Measurements from ENCODE around the gene WDR20. TPM values are rescaled to one million over a fixed set of nuclear protein-coding genes. Genes with fewer than 3 reads are reported as not detected.
A peak's percentile ranks its signal among the peaks of the same experiment; 100 is the strongest.

The WDR20 gene
- total RNA-seq, 2 donors from 2014 or later, result 34.1 to 35.5 TPM

DNA sequence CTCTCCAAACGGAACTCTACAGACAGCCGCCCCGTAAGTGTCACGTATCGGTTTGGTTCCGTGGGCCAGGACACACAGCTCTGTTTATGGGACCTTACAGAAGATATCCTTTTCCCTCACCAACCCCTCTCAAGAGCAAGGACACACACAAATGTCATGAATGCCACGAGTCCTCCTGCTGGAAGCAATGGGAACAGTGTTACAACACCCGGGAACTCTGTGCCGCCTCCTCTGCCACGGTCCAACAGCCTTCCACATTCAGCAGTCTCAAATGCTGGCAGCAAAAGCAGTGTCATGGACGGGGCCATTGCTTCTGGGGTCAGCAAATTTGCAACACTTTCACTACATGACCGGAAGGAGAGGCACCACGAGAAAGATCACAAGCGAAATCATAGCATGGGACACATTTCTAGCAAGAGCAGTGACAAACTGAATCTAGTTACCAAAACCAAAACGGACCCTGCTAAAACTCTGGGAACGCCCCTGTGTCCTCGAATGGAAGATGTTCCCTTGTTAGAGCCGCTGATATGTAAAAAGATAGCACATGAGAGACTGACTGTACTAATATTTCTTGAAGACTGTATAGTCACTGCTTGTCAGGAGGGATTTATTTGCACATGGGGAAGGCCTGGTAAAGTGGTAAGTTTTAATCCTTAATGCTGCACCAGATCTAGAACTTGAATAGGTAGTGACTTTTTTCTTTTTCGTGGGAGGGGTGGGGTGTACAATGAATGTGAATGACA lies 69.7 kb downstream of the WDR20 start:
- no peak for DNase-seq
- ATAC-seq, result peak; percentile 34
- intact Hi-C loops (cut with DNase I, micrococcal nuclease), result no loop called here

DNA sequence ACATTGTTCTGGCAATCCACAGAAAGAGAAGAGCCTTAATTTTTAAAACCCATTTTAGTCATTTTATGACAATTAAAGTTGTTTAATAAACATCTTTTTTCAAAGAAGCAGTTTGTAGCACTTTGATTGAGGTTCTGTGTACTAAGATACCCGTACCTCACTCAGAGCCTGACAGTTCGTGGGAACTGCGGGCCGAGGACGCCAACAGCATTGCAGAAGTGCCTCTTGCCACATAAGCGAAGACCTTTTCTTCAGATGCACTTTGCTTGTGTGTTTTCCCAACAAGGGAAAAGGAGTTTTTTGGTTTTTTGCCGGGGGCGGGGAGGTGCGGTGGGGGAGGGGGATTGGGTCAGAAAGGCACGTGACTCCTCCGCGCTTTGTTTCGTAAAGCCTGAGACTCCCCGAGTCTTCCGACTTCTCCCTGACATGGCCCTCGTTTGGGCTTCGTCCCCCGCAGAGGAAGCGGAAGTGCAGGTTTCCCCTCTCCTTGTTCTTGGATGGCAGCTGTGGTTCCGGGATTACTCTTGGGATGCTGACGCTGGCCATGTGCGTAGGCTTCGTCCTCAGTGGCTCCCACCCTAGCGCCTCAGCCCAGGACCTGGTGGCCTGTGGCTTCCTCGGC lies 70.8 kb downstream of the WDR20 start:
- intact Hi-C loops (cut with DNase I, micrococcal nuclease), result no loop called here
- DNase-seq, result no peak
- ATAC-seq, result no peak

DNA sequence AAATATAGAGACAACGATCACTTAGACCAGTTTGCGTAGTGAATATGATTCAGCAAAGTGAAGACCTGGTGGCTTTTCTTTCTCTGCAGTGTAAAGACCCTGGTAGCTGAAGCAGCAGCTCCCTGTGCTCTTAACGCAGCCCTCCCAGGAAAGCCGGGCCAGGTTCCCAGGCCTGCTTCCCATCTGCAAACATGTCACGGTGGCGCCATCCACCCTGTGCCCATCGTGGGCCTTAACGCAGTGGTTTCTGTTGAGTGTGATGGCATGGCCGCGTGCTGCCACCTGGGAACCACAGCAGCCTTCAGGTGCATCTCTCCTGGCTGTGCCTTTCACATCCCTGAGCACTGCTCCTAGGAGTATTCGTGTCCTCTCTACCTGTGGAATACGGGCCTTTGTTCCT lies 71.5 kb downstream of the WDR20 start:
- DNase-seq, result no peak
- intact Hi-C loops (cut with DNase I, micrococcal nuclease), result no loop called here
- ATAC-seq, result no peak

DNA sequence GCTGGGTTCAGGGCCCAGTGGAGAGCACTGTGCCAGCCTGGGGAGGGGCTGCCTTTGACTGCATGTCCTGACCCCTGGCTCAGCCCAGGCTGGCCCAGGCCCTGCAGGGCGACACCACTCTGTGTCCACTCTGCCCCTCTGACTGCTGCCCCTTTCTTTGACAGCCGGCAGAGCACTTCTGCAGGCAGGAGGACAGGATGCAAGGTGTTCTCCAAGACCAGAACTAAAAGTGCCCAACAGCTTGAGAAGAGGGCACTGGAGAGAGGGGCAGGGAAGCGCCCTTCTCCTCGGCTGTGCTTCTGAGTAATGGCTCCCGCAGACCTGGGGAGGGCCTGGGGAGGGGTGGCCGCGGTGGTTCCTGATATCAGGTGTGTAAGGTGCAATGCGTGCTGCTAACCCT lies 72.7 kb downstream of the WDR20 start:
- DNase-seq (no peak), ATAC-seq (no peak)
- intact Hi-C loops (cut with DNase I, micrococcal nuclease), result no loop called here

DNA sequence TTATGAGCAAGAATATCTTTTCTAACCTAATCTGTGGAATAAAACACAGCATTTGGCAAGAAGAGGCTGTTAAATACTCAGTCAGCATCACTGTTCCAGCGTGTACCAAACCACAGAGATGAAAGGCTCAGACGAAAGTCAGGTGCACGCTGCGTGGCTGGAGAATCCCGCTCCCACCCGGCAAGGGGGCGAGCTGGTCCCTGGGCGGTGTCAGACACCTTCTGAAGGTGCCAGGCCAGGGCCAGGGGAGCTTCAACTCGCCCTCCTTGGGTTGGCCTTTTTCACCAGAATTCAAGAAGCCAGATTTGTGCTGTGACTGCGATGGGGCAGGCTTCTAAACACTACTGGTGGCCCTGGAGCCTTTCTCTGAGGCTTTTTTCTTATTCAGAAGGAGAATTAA lies 73.1 kb downstream of the WDR20 start:
- no peak for DNase-seq
- intact Hi-C loops (cut with DNase I, micrococcal nuclease), result no loop called here
- ATAC-seq, result no peak

DNA sequence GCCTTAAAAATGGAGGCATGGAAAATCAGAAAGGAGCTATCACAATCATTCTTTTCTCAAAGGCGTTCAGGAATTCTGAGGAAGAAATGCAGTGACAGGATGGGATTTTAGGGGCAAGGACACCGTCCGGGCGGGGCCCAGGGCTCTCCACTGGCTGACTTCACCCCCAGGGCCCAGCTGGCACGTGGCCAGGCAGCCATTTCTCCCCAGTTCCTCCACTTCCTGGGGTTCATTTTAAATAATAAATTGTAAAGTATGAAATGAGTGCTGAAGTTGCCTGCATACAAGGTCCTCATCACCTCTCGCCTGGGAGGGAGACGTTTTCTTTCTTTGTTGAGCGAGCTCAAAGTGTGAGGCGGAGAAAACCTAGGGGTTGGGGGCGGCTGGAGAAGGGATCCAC lies 73.8 kb downstream of the WDR20 start:
- intact Hi-C loops (cut with DNase I, micrococcal nuclease), result no loop called here
- no peak for ATAC-seq
- DNase-seq, result no peak

DNA sequence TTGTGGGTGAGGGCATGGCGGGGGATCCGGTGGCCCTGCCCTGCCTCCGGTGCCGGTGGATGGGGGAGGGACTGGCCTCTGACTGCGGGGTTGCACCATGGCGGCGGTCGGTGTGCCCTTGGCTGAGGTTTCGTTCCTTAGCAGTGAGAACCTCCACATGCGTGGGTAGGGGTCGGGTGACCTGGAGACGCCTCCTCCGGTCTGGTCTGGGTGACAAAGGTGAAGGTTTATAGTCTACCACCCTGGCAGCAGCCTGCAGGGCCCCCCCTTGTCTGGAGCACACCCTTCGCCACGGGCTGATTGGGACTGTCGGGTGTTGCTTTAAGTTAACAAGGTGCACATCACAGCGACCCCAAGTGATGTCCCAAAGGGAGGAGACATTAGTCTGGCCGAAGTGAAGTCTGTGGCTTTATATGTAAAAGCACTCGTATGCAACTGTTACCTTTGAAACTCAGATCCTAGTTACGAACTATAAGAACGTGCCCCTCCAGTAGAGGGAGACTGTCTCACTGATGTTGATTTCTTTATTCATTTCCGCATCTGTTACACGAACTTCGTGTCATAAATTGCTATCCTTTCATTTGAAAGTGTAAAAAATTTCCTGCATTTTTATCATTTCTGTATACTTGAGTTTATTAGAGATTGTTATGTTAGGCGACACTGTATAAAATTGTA lies 74.4 kb downstream of the WDR20 start:
- intact Hi-C loops (cut with DNase I, micrococcal nuclease), result no loop called here
- DNase-seq (no peak), ATAC-seq (no peak)

DNA sequence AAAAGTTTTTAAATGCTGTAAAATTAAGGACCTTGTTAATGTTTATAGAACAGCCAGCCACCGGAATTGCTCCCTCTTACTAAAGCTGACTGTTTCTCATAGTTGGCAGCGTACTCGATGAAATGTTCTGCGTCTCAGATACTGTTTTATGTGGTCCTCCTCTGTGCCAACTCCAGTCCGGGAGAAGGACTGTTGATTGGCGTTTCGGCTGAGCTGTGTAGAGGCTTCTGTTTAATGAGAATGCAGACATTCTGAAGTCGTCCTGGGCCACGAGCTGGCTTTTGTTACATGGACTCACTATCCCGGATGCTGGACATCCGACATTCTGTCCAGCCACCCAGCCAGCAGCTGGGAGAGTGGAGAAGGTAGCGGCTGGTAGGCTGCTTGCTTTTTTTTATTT lies 75.4 kb downstream of the WDR20 start:
- ATAC-seq (no peak), DNase-seq (no peak)
- intact Hi-C loops (cut with DNase I, micrococcal nuclease), result no loop called here

DNA sequence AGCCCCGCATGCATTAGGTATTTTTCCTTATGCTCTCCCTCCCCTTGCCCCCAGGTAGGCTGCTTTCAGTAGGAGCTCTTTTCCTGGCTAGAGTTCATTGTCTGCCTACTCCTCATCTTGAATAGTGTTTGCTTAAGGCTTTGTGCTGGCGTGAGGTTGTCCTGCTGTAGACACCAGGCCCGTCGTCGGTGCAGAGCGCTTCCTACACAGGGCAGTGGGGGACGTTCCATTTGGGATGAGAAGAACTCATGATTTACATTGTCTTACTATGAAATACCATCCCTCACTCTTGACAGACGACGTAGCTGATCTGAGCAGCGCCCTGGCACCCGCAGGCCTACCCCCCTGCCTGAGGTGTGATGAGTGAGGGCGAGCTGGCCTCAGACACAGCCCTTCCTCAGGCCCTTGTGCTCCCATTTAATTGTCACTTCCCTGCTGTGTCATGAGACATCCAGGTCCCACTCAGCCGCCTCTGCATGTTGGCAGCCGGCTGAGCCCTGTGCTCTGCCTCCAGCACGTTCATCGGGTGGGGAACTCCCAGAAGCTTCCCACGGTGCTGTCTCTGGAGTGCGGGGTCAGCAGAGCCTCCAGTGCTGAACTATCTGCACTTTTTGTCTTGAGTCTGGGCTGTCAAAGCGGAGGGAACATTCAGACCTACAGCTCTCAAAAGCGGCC lies 76.0 kb downstream of the WDR20 start:
- intact Hi-C loops (cut with DNase I, micrococcal nuclease), result no loop called here
- no peak for DNase-seq
- no peak for ATAC-seq

DNA sequence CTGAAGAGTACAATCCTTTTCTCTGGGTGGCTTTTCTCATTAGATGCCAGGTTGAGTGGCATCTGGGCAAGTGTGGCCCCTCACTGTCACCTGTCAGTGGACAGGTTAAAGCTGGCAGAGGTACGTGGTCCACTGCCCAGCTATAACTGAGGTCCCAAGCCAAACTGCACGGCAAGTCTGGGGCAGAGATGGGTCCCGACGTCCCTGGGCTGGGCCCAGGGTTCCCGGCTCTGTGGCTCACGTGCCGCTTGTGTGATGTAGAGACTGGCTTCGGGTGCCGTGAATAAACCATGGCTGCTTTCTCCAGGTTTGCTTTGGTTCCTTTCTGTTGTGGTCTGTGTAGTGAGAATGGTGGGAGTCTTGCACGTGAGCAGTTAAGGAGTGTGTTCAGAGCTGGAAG lies 77.7 kb downstream of the WDR20 start:
- no peak for ATAC-seq
- intact Hi-C loops (cut with DNase I, micrococcal nuclease), result no loop called here
- DNase-seq, result no peak

DNA sequence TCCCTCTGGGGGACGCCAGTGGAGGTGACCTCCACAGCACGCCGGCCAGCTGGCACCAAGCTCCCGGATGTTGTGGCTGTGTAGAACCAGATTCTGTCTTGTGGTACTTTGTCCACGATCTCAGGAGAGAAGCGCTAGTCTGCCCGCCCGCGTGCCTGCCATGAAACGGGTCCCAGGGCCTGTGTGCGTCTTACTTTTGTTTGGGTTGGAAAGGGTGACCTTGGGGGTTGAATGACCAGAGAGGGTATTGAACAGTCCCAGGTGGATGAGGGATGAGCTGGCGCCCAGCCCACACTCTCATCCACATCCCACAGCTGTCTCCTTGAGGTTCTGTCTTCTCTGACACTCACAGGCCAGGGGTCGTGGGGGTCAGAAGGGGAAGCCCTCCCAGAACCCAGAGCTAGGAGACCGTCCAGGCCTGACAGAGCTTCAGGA lies 78.3 kb downstream of the WDR20 start:
- no peak for ATAC-seq
- intact Hi-C loops (cut with DNase I, micrococcal nuclease), result no loop called here
- DNase-seq, result no peak

DNA sequence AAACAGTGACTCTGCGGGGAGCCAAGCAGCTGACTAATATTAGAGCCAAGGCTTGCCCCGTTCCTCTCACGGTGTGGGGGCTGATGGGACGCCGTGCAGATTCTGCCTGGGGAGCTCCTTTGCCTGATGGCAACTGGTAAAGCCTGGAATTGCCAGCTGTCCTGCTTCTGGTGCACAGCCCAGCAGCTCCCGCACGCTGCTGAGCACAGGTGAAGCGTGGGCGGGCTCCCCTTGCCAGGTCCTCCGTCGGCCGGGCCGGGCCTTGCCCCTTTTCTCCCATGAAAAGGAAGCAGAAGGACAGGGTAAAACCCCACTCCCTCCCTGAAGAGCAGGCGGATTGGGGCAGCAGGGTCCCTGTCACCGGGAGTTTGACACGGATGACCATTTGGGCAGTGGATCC lies 79.0 kb downstream of the WDR20 start:
- ATAC-seq, result no peak
- intact Hi-C loops (cut with DNase I, micrococcal nuclease), result no loop called here
- DNase-seq, result no peak

DNA sequence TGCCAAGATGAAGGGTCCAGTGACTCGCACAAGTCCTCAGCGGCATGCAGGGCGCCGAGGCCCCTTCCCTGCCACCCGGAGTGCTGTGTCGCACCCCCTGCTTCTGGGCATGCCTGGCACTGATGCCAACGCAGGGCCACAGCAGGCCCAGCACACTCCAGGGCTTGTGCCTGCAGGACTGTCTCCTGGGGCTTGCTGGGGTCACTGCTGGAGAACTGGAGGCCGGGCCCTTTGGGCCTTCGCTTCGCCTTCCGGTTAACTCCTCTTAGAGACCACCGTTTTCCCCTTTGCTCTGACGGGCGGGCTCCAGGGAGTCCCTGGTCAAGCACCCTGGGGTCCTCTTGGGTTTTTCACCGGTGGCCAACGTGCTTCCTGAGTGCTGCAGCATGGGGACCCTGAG lies 79.6 kb downstream of the WDR20 start:
- intact Hi-C loops (cut with DNase I, micrococcal nuclease), result no loop called here
- ATAC-seq, result no peak
- DNase-seq, result no peak

DNA sequence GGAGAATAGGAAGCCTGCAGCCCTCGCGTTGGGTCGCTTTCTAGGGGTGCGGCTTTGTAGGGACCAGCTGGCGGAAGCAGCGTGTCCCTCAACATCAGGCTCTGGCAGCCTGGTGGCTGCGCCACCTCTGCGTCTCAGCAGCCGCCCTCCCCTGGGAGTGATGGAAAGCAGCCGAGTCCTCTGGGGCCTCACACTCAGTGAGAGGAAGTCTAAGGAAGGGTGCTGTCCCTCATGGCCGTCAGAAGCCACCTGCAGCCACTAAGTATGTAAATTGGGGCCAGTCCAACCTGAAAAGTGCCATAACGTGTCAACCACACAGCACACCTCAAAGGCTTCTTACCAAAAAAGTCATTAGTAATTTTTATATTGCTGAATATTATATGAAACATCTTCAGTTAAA lies 80.3 kb downstream of the WDR20 start:
- ATAC-seq, result no peak
- intact Hi-C loops (cut with DNase I, micrococcal nuclease), result no loop called here
- no peak for DNase-seq

DNA sequence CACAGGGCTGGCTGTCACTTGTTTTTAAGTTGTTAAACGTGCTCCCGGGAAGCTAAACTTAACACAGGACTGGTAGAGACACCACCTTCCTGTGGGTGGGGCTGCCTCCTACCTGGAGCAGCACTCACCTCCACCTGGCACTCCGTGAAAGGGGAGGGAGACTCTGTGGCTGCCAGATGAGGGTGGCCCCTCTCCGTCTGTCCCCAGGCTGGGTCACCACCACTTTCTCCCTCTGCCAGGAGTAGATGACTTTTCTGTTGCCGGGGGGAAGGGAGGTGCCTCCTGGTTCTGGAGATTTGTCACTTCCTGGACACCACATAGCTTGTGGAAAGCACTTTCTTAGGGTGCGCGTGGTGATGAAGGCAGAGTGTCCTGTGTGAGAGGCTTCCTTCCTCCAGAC lies 81.3 kb downstream of the WDR20 start:
- intact Hi-C loops (cut with DNase I, micrococcal nuclease), result no loop called here
- ATAC-seq (peak; percentile 51), DNase-seq (no peak)

DNA sequence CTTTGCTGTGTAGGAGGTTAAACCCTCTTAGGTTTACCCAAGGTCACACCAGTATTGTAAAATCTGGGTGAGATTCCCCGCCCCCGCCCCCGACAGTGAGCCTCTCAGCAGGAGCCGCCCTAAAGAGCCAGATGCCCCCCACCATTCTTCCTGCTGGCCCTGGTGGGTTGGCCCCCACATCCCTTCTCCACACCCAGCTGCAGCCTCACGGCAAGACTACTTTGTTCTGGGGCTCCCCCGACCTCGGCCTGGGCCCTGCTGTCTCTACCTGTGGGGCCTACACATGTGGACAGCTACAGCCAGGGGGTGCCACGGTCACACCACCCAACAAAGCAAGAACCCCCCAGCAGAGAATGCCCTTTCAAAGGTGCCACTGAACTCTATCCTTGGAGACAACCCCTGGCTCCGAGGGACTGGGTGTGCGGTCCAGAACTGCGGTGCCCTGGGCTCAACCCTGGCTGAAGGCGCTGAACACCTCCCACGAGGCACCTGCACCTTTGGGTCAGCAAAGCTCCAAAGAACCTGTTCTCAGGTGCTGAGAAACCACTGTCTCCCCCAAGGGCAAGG lies 82.4 kb downstream of the WDR20 start:
- intact Hi-C loops (cut with DNase I, micrococcal nuclease), result no loop called here
- ATAC-seq (no peak), DNase-seq (no peak)

DNA sequence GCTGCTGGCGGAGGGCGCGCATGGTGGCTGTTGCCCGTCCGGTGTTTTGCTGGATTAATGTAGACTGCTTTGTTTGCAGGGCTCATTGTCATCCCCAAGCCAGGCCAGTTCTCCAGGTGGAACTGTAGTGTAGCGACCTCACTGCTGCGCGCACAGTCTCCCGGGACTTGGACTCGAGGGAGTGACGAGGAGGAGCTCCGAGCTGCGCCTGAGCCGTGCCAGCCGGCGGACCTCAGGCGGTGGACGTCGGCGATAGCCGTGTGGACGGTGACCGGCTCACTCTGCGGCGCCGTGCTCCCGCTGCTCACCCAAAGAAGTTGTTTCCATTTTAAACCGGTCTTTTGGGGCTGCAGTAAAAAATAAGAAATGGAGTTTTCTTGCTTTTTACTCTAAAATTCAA lies 83.1 kb downstream of the WDR20 start:
- ATAC-seq (no peak), DNase-seq (no peak)
- intact Hi-C loops (cut with DNase I, micrococcal nuclease), result no loop called here

DNA sequence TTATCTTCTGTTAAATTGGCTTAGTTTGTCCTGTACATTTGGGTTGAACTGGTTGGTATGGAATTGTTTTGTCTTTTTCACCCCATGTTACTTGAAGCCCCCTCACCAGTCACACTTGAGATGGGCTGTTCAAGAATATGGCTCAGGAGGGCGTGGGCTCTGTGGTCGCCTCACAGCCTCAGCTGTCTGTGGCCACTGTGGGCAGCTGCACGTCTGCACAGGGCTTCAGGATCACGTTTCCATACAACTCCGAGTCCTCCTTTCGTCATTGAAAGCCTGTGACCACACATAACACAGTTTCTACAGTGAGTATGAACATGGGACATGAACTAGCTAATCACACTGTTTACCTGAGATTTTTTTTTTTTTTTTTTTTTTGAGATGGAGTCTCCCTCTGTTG lies 84.0 kb downstream of the WDR20 start:
- intact Hi-C loops (cut with DNase I, micrococcal nuclease), result no loop called here
- DNase-seq (no peak), ATAC-seq (no peak)

DNA sequence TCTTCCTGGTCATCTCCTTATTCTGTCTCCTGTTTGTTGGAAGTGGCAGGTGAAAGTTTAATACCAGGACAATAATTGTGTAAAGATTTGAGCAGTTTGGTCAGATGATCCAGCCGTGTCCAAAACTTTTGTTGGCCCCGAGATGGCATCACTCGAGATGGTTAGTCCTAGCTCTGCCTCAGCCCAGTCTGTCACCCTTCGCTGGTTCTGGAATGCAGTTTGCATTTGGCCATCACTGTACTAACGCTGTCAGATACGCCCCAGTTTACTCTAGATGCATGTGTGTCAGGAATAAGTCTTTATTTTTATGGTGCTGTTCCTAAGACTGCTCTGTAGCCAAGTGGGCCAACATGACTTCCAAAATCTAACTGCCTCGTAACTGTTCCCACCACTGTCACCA lies 85.7 kb downstream of the WDR20 start:
- DNase-seq (no peak), ATAC-seq (no peak)
- intact Hi-C loops (cut with DNase I, micrococcal nuclease), result no loop called here

DNA sequence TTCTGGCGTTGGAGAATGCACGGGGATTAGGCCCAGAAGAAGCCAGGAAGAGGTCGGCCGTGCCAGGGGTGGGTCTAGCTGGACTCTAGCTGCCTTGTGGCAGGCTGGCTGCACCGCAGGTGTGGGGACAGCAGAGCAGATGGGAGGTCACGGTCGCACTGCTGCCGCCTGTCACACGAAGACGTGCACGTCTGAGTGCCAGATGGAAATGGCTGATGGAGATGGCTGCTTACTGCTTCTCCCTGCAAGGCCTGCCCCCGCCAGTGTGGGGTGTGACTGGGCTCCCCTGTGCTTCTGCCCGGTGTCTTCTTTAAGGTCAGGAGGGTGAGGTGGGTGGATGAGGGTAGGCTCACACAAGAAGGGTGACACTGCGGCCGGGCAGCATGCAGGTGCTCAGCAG lies 86.2 kb downstream of the WDR20 start:
- ATAC-seq, result peak; percentile 24
- DNase-seq, result no peak
- intact Hi-C loops (cut with DNase I, micrococcal nuclease), result no loop called here
